GM12878 (cell line): ENCODE data around the gene ATP6V1G3. TPM values are rescaled to one million over a fixed set of nuclear protein-coding genes. Genes with fewer than 3 reads are reported as not detected.

Source experiments
- ATAC-seq: fragments of 200-7000 bp; cut with Tn5 transposase; 3 replicates; pipeline ENCODE4 v1.9.1; 2020; ENCODE audit warnings: mild to moderate bottlenecking, moderate library complexity
- BruUV-seq: library from RNA; stranded (reverse); fragments of 400-500 nt; replicated peaks from 2 replicates; lab custom pipeline; 2021; lab: Mats Ljungman, UMichigan
- CTCF ChIA-PET: fragments of 300-600 bp; sonication (Branson Sonifier 250); formaldehyde crosslinking; extraction: SDS; loops from one replicate; lab custom pipeline; 2021; ENCODE audit warnings: inconsistent platforms; lab: Yijun Ruan, JAX
- POLR2A ChIA-PET: fragments of 350-600 bp; formaldehyde crosslinking; extraction: SDS; loops from one replicate; lab custom pipeline; 2021; ENCODE audit warnings: inconsistent platforms; lab: Charles Lee
- RAD21 ChIA-PET: fragments of 300-600 bp; sonication (Branson Sonifier 250); formaldehyde crosslinking; loops from one replicate; lab custom pipeline; 2023; ENCODE audit warnings: antibody characterized with exemption; ENCODE audit not compliant: unreplicated experiment; lab: Charles Lee
- SMC1A ChIA-PET: fragments of 300-600 bp; sonication (Branson Sonifier 250); formaldehyde crosslinking; loops from one replicate; lab custom pipeline; 2023; ENCODE audit not compliant: unreplicated experiment, uncharacterized antibody; lab: Charles Lee
- DNase-seq: peaks from one replicate; pipeline ENCODE4 v3.0.0-alpha.2; 2011; ENCODE audit warnings: low read depth, low spot score
- FAIRE-seq: peaks from 3 replicates; lab custom pipeline; 2011; peaks lifted over from hg19 to GRCh38; lab: Jason Lieb, UNC
- H2AFZ ChIP-seq: 2 replicates; pipeline ENCODE4 v1.6.0; 2011; ENCODE audit warnings: low read depth, low read length, control low read depth; ENCODE audit not compliant: control insufficient read depth
- H3K27ac ChIP-seq: 2 replicates; pipeline ENCODE4 v1.5.1; 2011; ENCODE audit warnings: control low read depth; ENCODE audit not compliant: control insufficient read depth, insufficient read depth
- H3K27me3 ChIP-seq, 2 experiments: replicated peaks in 1 of 2; 2 replicates each; pipeline versions ENCODE4 v1.6.0 to v1.6.1; 2011; ENCODE audit warnings: low read length in 1 of 2; ENCODE audit not compliant: control insufficient read depth in 2 of 2, insufficient read depth in 2 of 2
- H3K36me3 ChIP-seq, 2 experiments: 2 replicates each; pipeline ENCODE4 v1.5.1; 2011; ENCODE audit warnings: low read length in 1 of 2; ENCODE audit not compliant: control insufficient read depth in 2 of 2, insufficient read depth in 2 of 2
- H3K4me1 ChIP-seq: 2 replicates; pipeline ENCODE4 v1.6.1; 2011; ENCODE audit warnings: mild to moderate bottlenecking, low read length, moderate library complexity, mixed read lengths; ENCODE audit not compliant: control insufficient read depth, insufficient read depth
- H3K4me2 ChIP-seq: 2 replicates; pipeline ENCODE4 v1.6.0; 2011; ENCODE audit warnings: control low read depth; ENCODE audit not compliant: control insufficient read depth, insufficient read depth
- H3K4me3 ChIP-seq: fragments of 200-600 bp; sonication (generic); 2 replicates; pipeline ENCODE4 v1.5.1; 2016
- H3K79me2 ChIP-seq: 2 replicates; pipeline ENCODE4 v1.6.0; 2011; ENCODE audit warnings: low read length; ENCODE audit not compliant: control insufficient read depth, insufficient read depth
- H3K9ac ChIP-seq: 2 replicates; pipeline ENCODE4 v1.8.0; 2011; ENCODE audit warnings: low read length, control low read depth, mixed read lengths; ENCODE audit not compliant: control insufficient read depth, insufficient read depth
- H3K9me3 ChIP-seq: replicated peaks from 3 replicates; pipeline ENCODE4 v1.5.1; 2011; ENCODE audit warnings: mild to moderate bottlenecking, low read length; ENCODE audit not compliant: control insufficient read depth, insufficient read depth
- H4K20me1 ChIP-seq: 2 replicates; pipeline ENCODE4 v1.6.0; 2011; ENCODE audit not compliant: control insufficient read depth, insufficient read depth
- EED ChIP-seq: sonication (generic); IDR thresholded peaks from 2 replicates; pipeline ENCODE4 v1.6.1; 2016; ENCODE audit warnings: antibody characterized with exemption, low read depth
- EGR1 ChIP-seq, 2 experiments: IDR thresholded peaks; 1 replicate in 1 of 2; 2 replicates in 1 of 2; pipeline ENCODE4 v1.6.1; 2011 to 2012; ENCODE audit warnings: low read depth in 2 of 2, low read length in 2 of 2, borderline replicate concordance in 1 of 2, mild to moderate bottlenecking in 1 of 2, moderate library complexity in 1 of 2
- HSF1 ChIP-seq: fragments of 150-350 bp; IDR thresholded peaks from 2 replicates; pipeline ENCODE4 v1.6.1; 2014; ENCODE audit warnings: mild to moderate bottlenecking, low read depth, low read length
- IRF4 ChIP-seq: IDR thresholded peaks from 2 replicates; pipeline ENCODE4 v1.6.1; 2011; ENCODE audit warnings: low read depth, low read length
- MTA2 ChIP-seq: fragments of 450-650 bp; IDR thresholded peaks from 2 replicates; pipeline ENCODE4 v1.6.1; 2016; ENCODE audit warnings: low read depth, mild to moderate bottlenecking, moderate library complexity
- NFYA ChIP-seq: IDR thresholded peaks from 2 replicates; pipeline ENCODE4 v1.6.1; 2011; ENCODE audit warnings: low read depth, mild to moderate bottlenecking, low read length, improper control_type of control experiment, borderline replicate concordance
- NR2C1 ChIP-seq: fragments of 450-650 bp; IDR thresholded peaks from 2 replicates; pipeline ENCODE4 v1.6.1; 2017; ENCODE audit warnings: antibody characterized with exemption, mild to moderate bottlenecking, moderate library complexity
- PML ChIP-seq: IDR thresholded peaks from 2 replicates; pipeline ENCODE4 v1.6.1; 2012; ENCODE audit warnings: low read length, inconsistent platforms
- PRDM15 ChIP-seq: fragments of 450-650 bp; formaldehyde crosslinking; IDR thresholded peaks from 2 replicates; pipeline ENCODE4 v1.4.0; 2020; ENCODE audit warnings: mild to moderate bottlenecking, moderate library complexity
- RCOR1 ChIP-seq: conservative IDR thresholded peaks from 2 replicates; pipeline ENCODE4 v1.6.1; 2012; ENCODE audit warnings: low read depth, low read length, improper control_type of control experiment
- RFX5 ChIP-seq: IDR thresholded peaks from 2 replicates; pipeline ENCODE4 v1.6.1; 2011; ENCODE audit warnings: low read depth, low read length, improper control_type of control experiment
- SREBF2 ChIP-seq: IDR thresholded peaks from 2 replicates; pipeline ENCODE4 v1.6.1; 2012; ENCODE audit warnings: mild to moderate bottlenecking, low read length
- WGBS: methylation state at CpG from one replicate; pipeline ENCODE4 v1.1.6; 2016; ENCODE audit warnings: low lambda C conversion rate; ENCODE audit not compliant: insufficient replicate concordance, insufficient coverage; ENCODE audit errors: missing lambda C conversion rate; 5-methylcytosine and 5-hydroxymethylcytosine counted together
- in situ Hi-C: fragments of 300-500 bp; cut with MboI; formaldehyde crosslinking; loops from 9 replicates; pipeline ENCODE4 v1.14.3; 2018; ENCODE audit warnings: mixed read lengths
- intact Hi-C: fragments of 100-400 bp; cut with micrococcal nuclease; formaldehyde crosslinking; loops from one replicate; pipeline ENCODE4 v1.14.2; 2022; ENCODE audit not compliant: unreplicated experiment
- polyA plus RNA-seq, 11 experiments: library from polyadenylated mRNA; depleted of rRNA in 4 of 11; unstranded in 6 of 11; stranded (reverse) in 5 of 11; fragments of >200 nt; fragmentation: Nextera tagmentation in 4 of 11; fragmentation: Illumina TruSeq in 1 of 11; extraction: Ambion mirVana in 4 of 11; extraction: Trizol in 1 of 11; gene quantifications; 1 replicate in 1 of 11; 2 replicates in 10 of 11; pipeline versions ENCODE4 v1.2.1 to v1.2.3, GENCODE V29; 2011 to 2016; ENCODE audit warnings: inconsistent platforms in 2 of 11, missing spikeins in 2 of 11, low read depth in 1 of 11
- total RNA-seq, 4 experiments: library from RNA; depleted of rRNA in 3 of 4; stranded (reverse); fragments of >200 nt in 3 of 4; fragmentation: Illumina TruSeq in 1 of 4; extraction: Trizol in 1 of 4; gene quantifications; 2 replicates each; pipeline versions ENCODE4 v1.2.1 to v1.2.3, GENCODE V29; 2013 to 2021
- TF ChIP-seq, protein P1 (sequence below): fragments of 450-650 bp; IDR thresholded peaks from 2 replicates; pipeline ENCODE4 v1.6.1; 2018; ENCODE audit warnings: mild to moderate bottlenecking, low read depth, moderate library complexity; ENCODE audit not compliant: partially characterized antibody
- TF ChIP-seq, protein P2 (sequence below): fragments of 450-650 bp; formaldehyde crosslinking; IDR thresholded peaks from 2 replicates; pipeline ENCODE4 v1.5.0; 2022; ENCODE audit warnings: mild to moderate bottlenecking, missing genetic modification characterization

ATP6V1G3 gene
- total and polyA plus RNA-seq, 10 of the 15 experiments (the other 5 are each of a cell fraction or from before 2014, with no cell fraction given): 0.22 TPM; not detected in 9

DNA sequence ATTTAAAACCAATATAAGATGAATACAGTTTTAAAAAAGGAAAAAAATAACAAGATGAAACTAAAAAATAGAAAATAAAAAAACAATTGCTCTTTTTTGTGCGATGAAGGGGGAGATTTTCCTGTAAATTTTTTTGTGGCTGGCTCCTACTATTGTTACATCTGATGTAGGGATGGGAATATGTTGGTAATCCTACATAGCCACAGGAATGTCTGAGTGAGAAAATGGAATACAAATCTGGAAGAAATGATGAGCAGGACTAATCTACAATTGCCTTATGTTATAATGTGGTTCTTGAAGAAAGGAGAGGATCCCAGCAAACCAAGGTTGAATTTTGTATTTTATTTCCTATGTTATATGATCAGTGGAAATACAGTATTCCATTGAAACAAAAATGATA is 40.9 kb downstream of the ATP6V1G3 start:
- Histone ChIP-seq H4K20me1 (no peaks in the 10 kb centered on the region), H3K9me3 (no peaks in the 10 kb centered on the region), H3K9ac (no peak overlapping the region), H3K27ac (no peak overlapping the region), H3K36me3 (no peaks in the 10 kb centered on the region), H3K27me3 (no peaks in the 10 kb centered on the region), H3K79me2 (no peaks in the 10 kb centered on the region), H3K4me2 (no peak overlapping the region), H2AFZ (no peak overlapping the region), H3K4me3 (no peak overlapping the region), H3K4me1 (peaks cover 4% of the 10 kb centered on the region; the same call in 1 of the 2 replicates)
- 53% methylated on average over 1 of the region's 1 CpG for WGBS
- DNase-seq (no peak), FAIRE-seq (no peak), ATAC-seq (no peak)
- no TSS peak for BruUV-seq
- POLR2A ChIA-PET: no interaction called here
- intact Hi-C loops (no loop called here), in situ Hi-C loops (no loop called here)
- RAD21 ChIA-PET: no interaction called here
- SMC1A ChIA-PET: interaction anchor here (0.5 to 1.8 kb wide), 4 partner anchors 9 to 121 kb away, joined by 3 to 5 read pairs (median 4); no protein-coding TSS in a partner anchor
- CTCF ChIA-PET: no interaction called here
- TF ChIP-seq, protein P1, sequence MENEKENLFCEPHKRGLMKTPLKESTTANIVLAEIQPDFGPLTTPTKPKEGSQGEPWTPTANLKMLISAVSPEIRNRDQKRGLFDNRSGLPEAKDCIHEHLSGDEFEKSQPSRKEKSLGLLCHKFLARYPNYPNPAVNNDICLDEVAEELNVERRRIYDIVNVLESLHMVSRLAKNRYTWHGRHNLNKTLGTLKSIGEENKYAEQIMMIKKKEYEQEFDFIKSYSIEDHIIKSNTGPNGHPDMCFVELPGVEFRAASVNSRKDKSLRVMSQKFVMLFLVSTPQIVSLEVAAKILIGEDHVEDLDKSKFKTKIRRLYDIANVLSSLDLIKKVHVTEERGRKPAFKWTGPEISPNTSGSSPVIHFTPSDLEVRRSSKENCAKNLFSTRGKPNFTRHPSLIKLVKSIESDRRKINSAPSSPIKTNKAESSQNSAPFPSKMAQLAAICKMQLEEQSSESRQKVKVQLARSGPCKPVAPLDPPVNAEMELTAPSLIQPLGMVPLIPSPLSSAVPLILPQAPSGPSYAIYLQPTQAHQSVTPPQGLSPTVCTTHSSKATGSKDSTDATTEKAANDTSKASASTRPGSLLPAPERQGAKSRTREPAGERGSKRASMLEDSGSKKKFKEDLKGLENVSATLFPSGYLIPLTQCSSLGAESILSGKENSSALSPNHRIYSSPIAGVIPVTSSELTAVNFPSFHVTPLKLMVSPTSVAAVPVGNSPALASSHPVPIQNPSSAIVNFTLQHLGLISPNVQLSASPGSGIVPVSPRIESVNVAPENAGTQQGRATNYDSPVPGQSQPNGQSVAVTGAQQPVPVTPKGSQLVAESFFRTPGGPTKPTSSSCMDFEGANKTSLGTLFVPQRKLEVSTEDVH: no peak
- TF ChIP-seq IRF4: no peak
- no peak for TF ChIP-seq MTA2
- no peak for TF ChIP-seq PML
- no peak for TF ChIP-seq RFX5
- TF ChIP-seq SREBF2: no peak
- TF ChIP-seq, protein P2, sequence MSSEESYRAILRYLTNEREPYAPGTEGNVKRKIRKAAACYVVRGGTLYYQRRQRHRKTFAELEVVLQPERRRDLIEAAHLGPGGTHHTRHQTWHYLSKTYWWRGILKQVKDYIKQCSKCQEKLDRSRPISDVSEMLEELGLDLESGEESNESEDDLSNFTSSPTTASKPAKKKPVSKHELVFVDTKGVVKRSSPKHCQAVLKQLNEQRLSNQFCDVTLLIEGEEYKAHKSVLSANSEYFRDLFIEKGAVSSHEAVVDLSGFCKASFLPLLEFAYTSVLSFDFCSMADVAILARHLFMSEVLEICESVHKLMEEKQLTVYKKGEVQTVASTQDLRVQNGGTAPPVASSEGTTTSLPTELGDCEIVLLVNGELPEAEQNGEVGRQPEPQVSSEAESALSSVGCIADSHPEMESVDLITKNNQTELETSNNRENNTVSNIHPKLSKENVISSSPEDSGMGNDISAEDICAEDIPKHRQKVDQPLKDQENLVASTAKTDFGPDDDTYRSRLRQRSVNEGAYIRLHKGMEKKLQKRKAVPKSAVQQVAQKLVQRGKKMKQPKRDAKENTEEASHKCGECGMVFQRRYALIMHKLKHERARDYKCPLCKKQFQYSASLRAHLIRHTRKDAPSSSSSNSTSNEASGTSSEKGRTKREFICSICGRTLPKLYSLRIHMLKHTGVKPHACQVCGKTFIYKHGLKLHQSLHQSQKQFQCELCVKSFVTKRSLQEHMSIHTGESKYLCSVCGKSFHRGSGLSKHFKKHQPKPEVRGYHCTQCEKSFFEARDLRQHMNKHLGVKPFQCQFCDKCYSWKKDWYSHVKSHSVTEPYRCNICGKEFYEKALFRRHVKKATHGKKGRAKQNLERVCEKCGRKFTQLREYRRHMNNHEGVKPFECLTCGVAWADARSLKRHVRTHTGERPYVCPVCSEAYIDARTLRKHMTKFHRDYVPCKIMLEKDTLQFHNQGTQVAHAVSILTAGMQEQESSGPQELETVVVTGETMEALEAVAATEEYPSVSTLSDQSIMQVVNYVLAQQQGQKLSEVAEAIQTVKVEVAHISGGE: no peak
- TF ChIP-seq NR2C1: no peak
- TF ChIP-seq EGR1 (IDR thresholded peaks at IDR 0.05; ENCODE audit: borderline replicate concordance in 1 of 2, low read depth in 2 of 2, low read length in 2 of 2): no peak
- no peak for TF ChIP-seq EED
- no peak for TF ChIP-seq NFYA
- no peak for TF ChIP-seq RCOR1
- no peak for TF ChIP-seq HSF1
- no peak for TF ChIP-seq PRDM15 (CRISPR knock-in tag)
